A673 (cell line): ENCODE measurements around the gene SMAD3. TPM values are rescaled to one million over a fixed set of nuclear protein-coding genes. Genes with fewer than 3 reads are reported as not detected.

ENCODE experiments used
- BruUV-seq: library from RNA; stranded (reverse); fragments of 400-500 nt; replicated peaks from 2 replicates; lab custom pipeline; 2021; lab: Mats Ljungman, UMichigan
- CTCF ChIA-PET: fragments of 300-600 bp; sonication (Branson Sonifier 250); formaldehyde crosslinking; loops from one replicate; lab custom pipeline; 2022; ENCODE audit warnings: antibody characterized with exemption; lab: Charles Lee
- POLR2A ChIA-PET: fragments of 300-600 bp; sonication (Branson Sonifier 250); formaldehyde crosslinking; loops from one replicate; lab custom pipeline; 2022; ENCODE audit warnings: antibody characterized with exemption; ENCODE audit not compliant: low non-redundant PET; lab: Charles Lee
- DNase-seq: peaks from one replicate; pipeline ENCODE4 v3.0.0-alpha.2; 2015; ENCODE audit warnings: low spot score
- H3K27ac ChIP-seq: fragments of 200-600 bp; sonication (generic); 2 replicates; pipeline ENCODE4 v1.5.1; 2016; ENCODE audit warnings: mixed run types, low read depth, mild to moderate bottlenecking, mixed read lengths, antibody characterized with exemption, low read length; ENCODE audit not compliant: poor library complexity, severe bottlenecking
- H3K27me3 ChIP-seq: fragments of 200-600 bp; sonication (generic); replicated peaks from 2 replicates; pipeline ENCODE4 v1.6.1; 2017; ENCODE audit warnings: mixed run types, low read depth, mild to moderate bottlenecking, mixed read lengths, antibody characterized with exemption, low read length; ENCODE audit not compliant: insufficient read depth, poor library complexity
- H3K36me3 ChIP-seq: fragments of 200-600 bp; sonication (generic); 2 replicates; pipeline ENCODE4 v1.6.1; 2016; ENCODE audit warnings: mixed run types, mild to moderate bottlenecking, mixed read lengths, antibody characterized with exemption, low read length; ENCODE audit not compliant: insufficient read depth, poor library complexity, severe bottlenecking
- H3K4me1 ChIP-seq: fragments of 200-600 bp; sonication (generic); 2 replicates; pipeline ENCODE4 v1.6.1; 2017; ENCODE audit warnings: mixed run types, mild to moderate bottlenecking, mixed read lengths, antibody characterized with exemption, low read length; ENCODE audit not compliant: insufficient read depth, poor library complexity, severe bottlenecking
- H3K4me3 ChIP-seq: fragments of 200-600 bp; sonication (generic); 2 replicates; pipeline ENCODE4 v1.5.1; 2016; ENCODE audit warnings: low read depth, mixed run types, mild to moderate bottlenecking, mixed read lengths, low read length; ENCODE audit not compliant: poor library complexity, severe bottlenecking
- H3K9me3 ChIP-seq: fragments of 200-600 bp; sonication (generic); 2 replicates; pipeline ENCODE4 v1.6.1; 2016; ENCODE audit warnings: mixed run types, low read depth, mild to moderate bottlenecking, mixed read lengths, antibody characterized with exemption, low read length; ENCODE audit not compliant: poor library complexity, severe bottlenecking
- CTCF ChIP-seq: fragments of 300-800, 200-600 bp; sonication (generic); conservative IDR thresholded peaks from 2 replicates; pipeline ENCODE4 v1.5.1; 2017; ENCODE audit warnings: low read depth, mild to moderate bottlenecking, antibody characterized with exemption, low read length, moderate library complexity, mixed read lengths
- EZH2 ChIP-seq: fragments of 200-600 bp; sonication (generic); IDR thresholded peaks from 2 replicates; pipeline ENCODE4 v1.6.1; 2017; ENCODE audit warnings: borderline replicate concordance, low read depth, mild to moderate bottlenecking, mixed read lengths, antibody characterized with exemption, low read length; ENCODE audit not compliant: poor library complexity, severe bottlenecking
- intact Hi-C: fragments of 100-400 bp; cut with micrococcal nuclease; formaldehyde crosslinking; loops from one replicate; pipeline ENCODE4 v1.10.0; 2022; ENCODE audit not compliant: unreplicated experiment
- total RNA-seq: library from RNA; stranded (reverse); gene quantifications from 2 replicates; pipeline ENCODE4 v1.2.3, GENCODE V29; 2021

SMAD3 gene
- total RNA-seq, 1 experiment from 2014 or later = 31.0 TPM

- ChIA-PET CTCF (no interaction called here), POLR2A (no interaction called here)
- Histone ChIP-seq H3K4me3 (no peak overlapping the region), H3K27me3 (no peaks in the 10 kb centered on the region), H3K4me1 (peaks cover 53% of the 10 kb centered on the region), H3K36me3 (peaks cover 4% of the 10 kb centered on the region), H3K27ac (no peak overlapping the region), H3K9me3 (no peaks in the 10 kb centered on the region)
- intact Hi-C loops = no loop called here
- TF ChIP-seq EZH2 (no peak), CTCF (no peak)
- no TSS peak for BruUV-seq
- DNase-seq = no peak
Observed at GRCh38 chr15:67100124-67100791, 34.9 kb downstream of the SMAD3 start.

GRCh38 chr15:67100801-67101581, 35.6 kb downstream of the SMAD3 start:
- Histone ChIP-seq H3K4me1 (peaks cover 54% of the 10 kb centered on the region), H3K36me3 (peaks cover 4% of the 10 kb centered on the region), H3K9me3 (no peaks in the 10 kb centered on the region), H3K27me3 (no peaks in the 10 kb centered on the region), H3K4me3 (no peak overlapping the region), H3K27ac (no peak overlapping the region)
- POLR2A ChIA-PET = no interaction called here
- CTCF ChIA-PET = no interaction called here
- BruUV-seq = no TSS peak
- intact Hi-C loops = no loop called here
- TF ChIP-seq EZH2 (no peak), CTCF (no peak)
- no peak for DNase-seq

GRCh38 chr15:67101911-67102598, 36.7 kb downstream of the SMAD3 start:
- intact Hi-C loops = no loop called here
- POLR2A ChIA-PET = no interaction called here
- TF ChIP-seq EZH2 = no peak
- TF ChIP-seq CTCF = no peak
- CTCF ChIA-PET = no interaction called here
- BruUV-seq = no TSS peak
- no peak for DNase-seq
- no peaks in the 10 kb centered on the region for H3K9me3 ChIP-seq
- H3K4me3 ChIP-seq = no peak overlapping the region
- peaks cover 57% of the 10 kb centered on the region for H3K4me1 ChIP-seq
- H3K36me3 ChIP-seq = peaks cover 4% of the 10 kb centered on the region
- no peak overlapping the region for H3K27ac ChIP-seq
- H3K27me3 ChIP-seq = no peaks in the 10 kb centered on the region
